Measurements from ENCODE around the gene BBS2.

DNA sequence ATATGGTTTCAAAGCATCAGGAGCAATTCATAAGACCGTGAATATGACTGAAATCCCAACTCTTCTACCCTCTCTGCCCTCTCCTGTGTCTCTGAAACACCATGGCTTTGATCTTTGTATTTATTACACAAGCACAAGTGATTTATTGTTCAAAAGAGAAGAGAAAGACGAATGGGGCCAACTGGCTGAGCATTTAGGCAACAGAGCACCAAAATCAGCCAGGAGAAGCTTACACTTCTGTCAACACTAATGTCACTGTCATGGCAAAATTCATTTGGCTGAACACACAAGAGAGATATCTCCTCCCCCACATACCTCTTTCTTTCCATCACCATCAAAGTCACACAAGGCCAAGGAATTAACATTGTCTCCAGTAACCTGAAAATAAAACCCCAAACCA is 9.3 kb downstream of the BBS2 start:
- TF ChIP-seq CTCF (IDR thresholded peaks at IDR 0.05; ENCODE audit: insufficient read depth, low read depth, low read length) (no peak), EZH2 (IDR thresholded peaks at IDR 0.05; ENCODE audit: insufficient read depth, low read length) (no peak)

Data from astrocyte (in vitro differentiated cells and primary cell).